Motor neuron (in vitro differentiated cells): ENCODE data around the gene UBL5. TPM values are rescaled to one million over a fixed set of nuclear protein-coding genes. Genes with fewer than 3 reads are reported as not detected.
"Not testable (repeated sequence)": the region's sequence is repeated elsewhere in the genome, so short reads cannot be mapped to it uniquely, and the experiment has no call there.

ENCODE experiments used
- ATAC-seq, 8 experiments: fragments of 200-7000 bp; cut with Tn5 transposase; replicated peaks in 6 of 8; 2 replicates each; pipeline ENCODE4 v1.8.0; 2021; ENCODE audit warnings: mild to moderate bottlenecking in 8 of 8, moderate library complexity in 8 of 8
- H3K27ac ChIP-seq, 2 donors: fragments of 250-450 bp; sonication (Bioruptor Pico); 2 replicates each; pipeline ENCODE4 v1.9.0; 2021; ENCODE audit warnings: antibody characterized with exemption in 2 of 2, mild to moderate bottlenecking in 2 of 2, moderate library complexity in 1 of 2
- H3K4me1 ChIP-seq, 2 donors: fragments of 250-450 bp; sonication (Bioruptor Pico); replicated peaks in 1 of 2; 2 replicates each; pipeline ENCODE4 v1.6.1; 2021; ENCODE audit warnings: antibody characterized with exemption in 2 of 2, mild to moderate bottlenecking in 2 of 2, moderate library complexity in 1 of 2
- H3K4me3 ChIP-seq, 5 donors: fragments of 250-450 bp; sonication (Bioruptor Pico); 2 replicates each; pipeline ENCODE4 v1.9.0; 2021; ENCODE audit warnings: antibody characterized with exemption in 5 of 5, mild to moderate bottlenecking in 5 of 5, moderate library complexity in 4 of 5
- WGBS, 10 experiments: fragments of 450-650 bp; shearing (Covaris generic); methylation state at CpG; one replicate each; pipeline ENCODE4 v1.0.0; 2022; 5-methylcytosine and 5-hydroxymethylcytosine counted together
- in situ Hi-C, 9 experiments: fragments of 400-800 bp; cut with MboI; loops; one replicate each; pipeline ENCODE4 v1.15.0; 2021; ENCODE audit warnings: low sequenced_read_pairs in 9 of 9, low pct_unique_long_range_greater_than_20kb in 2 of 9; ENCODE audit not compliant: unreplicated experiment in 9 of 9
- total RNA-seq, 8 experiments: library from RNA; unstranded; fragments of 300-600 nt; gene quantifications; 2 replicates each; pipeline versions ENCODE4 v1.2.3 to v1.2.4, GENCODE V29; 2022

UBL5 gene
- total RNA-seq, 8 experiments from 2014 or later: 365 to 691 (median 447) TPM

- peak within 1 kb of the TSS; percentile 96 for H3K27ac ChIP-seq
- peak within 1 kb of the TSS; percentile 77 to 91 (median 85) for H3K4me3 ChIP-seq
- 0 to 2% (median 0%) methylated on average over 3 to 13 of the region's 82 CpGs; no CpG with 5 or more reads in 6 of the 10 experiments for WGBS, 10 experiments
- in situ Hi-C loops: loop anchor here in 1 of 9 experiments (25.0 kb wide), 1 partner anchor 682 kb away; the partner anchor contains the start of genes OR7G3 and ZNF317
- peak; percentile 79 to 89 (median 86) for ATAC-seq
- peaks cover 11% of the 10 kb centered on the region in 2 donors for H3K4me1 ChIP-seq
These were observed 8.8 kb upstream of the UBL5 start, which contains the start of gene FBXL12 for GRCh38 chr19:9818734-9819595. Gene FBXL12 (minus strand): TSS chr19:9819079. CDS start chr19:9818813, 266 bp downstream.

- H3K4me1 ChIP-seq: peaks cover 11% of the 10 kb centered on the region in 2 donors
- H3K4me3 ChIP-seq: peak overlapping the region; percentile 77 to 91 (median 85)
- no peak for ATAC-seq
- in situ Hi-C loops: loop anchor here in 1 of 9 experiments (25.0 kb wide), 1 partner anchor 682 kb away; the partner anchor contains the start of genes OR7G3 and ZNF317
- 0 to 10% (median 0%) methylated on average over 2 to 4 of the region's 21 CpGs; no CpG with 5 or more reads in 7 of the 10 experiments for WGBS, 10 experiments
- H3K27ac ChIP-seq: peak overlapping the region; percentile 6 to 75
These were observed 8.2 kb upstream of the UBL5 start for GRCh38 chr19:9819596-9819909.

- not testable (repeated sequence) for ATAC-seq
- 73 to 100% (median 80%) methylated on average over 1 to 2 of the region's 8 CpGs; no CpG with 5 or more reads in 6 of the 10 experiments for WGBS, 10 experiments
- peaks cover 11% of the 10 kb centered on the region in 2 donors for H3K4me1 ChIP-seq
- in situ Hi-C loops: loop anchor here in 1 of 9 experiments (25.0 kb wide), 1 partner anchor 683 kb away; the partner anchor contains the start of genes OR7G3 and ZNF317
- H3K4me3 ChIP-seq: peak overlapping the region; percentile 77 to 91 (median 85)
- peak overlapping the region; percentile 6 to 75 for H3K27ac ChIP-seq
These were observed 7.7 kb upstream of the UBL5 start for GRCh38 chr19:9820034-9820433.

- no peak for ATAC-seq
- Histone ChIP-seq H3K4me3 (no peak overlapping the region), H3K27ac (no peak overlapping the region), H3K4me1 (peaks cover 16% of the 10 kb centered on the region in 2 donors)
- in situ Hi-C loops: loop anchor here in 1 of 9 experiments (25.0 kb wide), 1 partner anchor 687 kb away; the partner anchor contains the start of genes OR7G3 and ZNF317
- 83 to 100% (median 92%) methylated on average over 2 to 4 of the region's 5 CpGs; no CpG with 5 or more reads in 2 of the 10 experiments for WGBS, 10 experiments
These were observed 3.9 kb upstream of the UBL5 start for GRCh38 chr19:9823816-9824215.

- Histone ChIP-seq H3K4me3 (peak overlapping the region; percentile 79 to 100 (median 99)), H3K4me1 (peaks cover 15% of the 10 kb centered on the region in 2 donors), H3K27ac (peak overlapping the region; percentile 85 to 91)
- peak in 1 of 8 experiments; percentile 5 for ATAC-seq
- WGBS, 10 experiments: 0 to 63% (median 20%) methylated on average over 1 to 11 of the region's 13 CpGs
- in situ Hi-C loops: no loop called here
These were observed 889 bp downstream of the UBL5 start for GRCh38 chr19:9828551-9829063.

- WGBS, 10 experiments: 27 to 100% (median 58%) methylated on average over 1 to 5 of the region's 6 CpGs; no CpG with 5 or more reads in 4 of the 10 experiments
- H3K4me1 ChIP-seq: peaks cover 6 to 11% of the 10 kb centered on the region in 2 donors
- H3K4me3 ChIP-seq: peak overlapping the region; percentile 40 to 93 (median 45)
- ATAC-seq: no peak
- in situ Hi-C loops: no loop called here
- H3K27ac ChIP-seq: peak overlapping the region in 1 of 2 donors; percentile 2
These were observed 6.6 kb downstream of the UBL5 start for GRCh38 chr19:9834307-9834725.

GRCh38 chr19:9834726-9835506 is 7.2 kb downstream of the UBL5 start, which contains the start of gene PIN1:
Gene PIN1 (plus strand): TSS chr19:9835318. CDS start chr19:9835345, 27 bp downstream.
- H3K4me3 ChIP-seq: peak within 1 kb of the TSS; percentile 63 to 93 (median 78)
- WGBS, 10 experiments: 0 to 5% (median 0%) methylated on average over 1 to 18 of the region's 73 CpGs; no CpG with 5 or more reads in 4 of the 10 experiments
- in situ Hi-C loops: no loop called here
- peak within 1 kb of the TSS; percentile 63 to 83 for H3K27ac ChIP-seq
- peak; percentile 93 to 96 (median 95) for ATAC-seq
- peaks cover 6 to 11% of the 10 kb centered on the region in 2 donors for H3K4me1 ChIP-seq

- H3K4me1 ChIP-seq: peaks cover 6 to 11% of the 10 kb centered on the region in 2 donors
- in situ Hi-C loops: no loop called here
- peak overlapping the region; percentile 63 to 83 for H3K27ac ChIP-seq
- ATAC-seq: peak in 5 of 8 experiments; percentile 11 to 20 (median 13)
- H3K4me3 ChIP-seq: peak overlapping the region; percentile 63 to 93 (median 78)
- 0% methylated on average over 1 to 5 of the region's 28 CpGs; no CpG with 5 or more reads in 7 of the 10 experiments for WGBS, 10 experiments
These were observed 7.8 kb downstream of the UBL5 start for GRCh38 chr19:9835507-9835949.

- no peak overlapping the region for H3K27ac ChIP-seq
- ATAC-seq: peak in 1 of 8 experiments; percentile 2
- H3K4me3 ChIP-seq: peak overlapping the region; percentile 63 to 93 (median 78)
- H3K4me1 ChIP-seq: peaks cover 6 to 11% of the 10 kb centered on the region in 2 donors
- in situ Hi-C loops: no loop called here
- 0 to 17% (median 7%) methylated on average over 1 to 5 of the region's 5 CpGs; no CpG with 5 or more reads in 5 of the 10 experiments for WGBS, 10 experiments
These were observed 8.3 kb downstream of the UBL5 start for GRCh38 chr19:9836021-9836420.

- no peak for ATAC-seq
- in situ Hi-C loops: no loop called here
- WGBS, 10 experiments: 90 to 100% (median 96%) methylated on average over 4 to 9 of the region's 15 CpGs; no CpG with 5 or more reads in 6 of the 10 experiments
- Histone ChIP-seq H3K27ac (no peak overlapping the region), H3K4me3 (no peak overlapping the region), H3K4me1 (peaks cover 6 to 11% of the 10 kb centered on the region in 2 donors)
These were observed 10.6 kb downstream of the UBL5 start for GRCh38 chr19:9838324-9838723.

GRCh38 chr19:9839415-9839814 is 11.7 kb downstream of the UBL5 start:
- WGBS, 10 experiments: 33 to 100% (median 100%) methylated on average over 1 of the region's 1 CpG; no CpG with 5 or more reads in 6 of the 10 experiments
- peak in 2 of 8 experiments; percentile 4 to 5 for ATAC-seq
- in situ Hi-C loops: no loop called here

More at GRCh38 chr19:9839415-9839814, 11.7 kb downstream of the UBL5 start:
- Histone ChIP-seq H3K4me1 (peaks cover 6% of the 10 kb centered on the region in 2 donors), H3K4me3 (no peak overlapping the region), H3K27ac (no peak overlapping the region)
